ENCODE results near the gene CTCF. TPM values are rescaled to one million over a fixed set of nuclear protein-coding genes. Genes with fewer than 3 reads are reported as not detected.

The CTCF gene
- polyA plus RNA-seq, 4 donors = 76.1 to 83.1 (median 78.7) TPM

GRCh38 chr16:67547423-67548264, 14.7 kb upstream of the CTCF start:
- DNase-seq (ENCODE audit: low read depth in 4 of 4, low spot score in 2 of 4) = no peak

DNA sequence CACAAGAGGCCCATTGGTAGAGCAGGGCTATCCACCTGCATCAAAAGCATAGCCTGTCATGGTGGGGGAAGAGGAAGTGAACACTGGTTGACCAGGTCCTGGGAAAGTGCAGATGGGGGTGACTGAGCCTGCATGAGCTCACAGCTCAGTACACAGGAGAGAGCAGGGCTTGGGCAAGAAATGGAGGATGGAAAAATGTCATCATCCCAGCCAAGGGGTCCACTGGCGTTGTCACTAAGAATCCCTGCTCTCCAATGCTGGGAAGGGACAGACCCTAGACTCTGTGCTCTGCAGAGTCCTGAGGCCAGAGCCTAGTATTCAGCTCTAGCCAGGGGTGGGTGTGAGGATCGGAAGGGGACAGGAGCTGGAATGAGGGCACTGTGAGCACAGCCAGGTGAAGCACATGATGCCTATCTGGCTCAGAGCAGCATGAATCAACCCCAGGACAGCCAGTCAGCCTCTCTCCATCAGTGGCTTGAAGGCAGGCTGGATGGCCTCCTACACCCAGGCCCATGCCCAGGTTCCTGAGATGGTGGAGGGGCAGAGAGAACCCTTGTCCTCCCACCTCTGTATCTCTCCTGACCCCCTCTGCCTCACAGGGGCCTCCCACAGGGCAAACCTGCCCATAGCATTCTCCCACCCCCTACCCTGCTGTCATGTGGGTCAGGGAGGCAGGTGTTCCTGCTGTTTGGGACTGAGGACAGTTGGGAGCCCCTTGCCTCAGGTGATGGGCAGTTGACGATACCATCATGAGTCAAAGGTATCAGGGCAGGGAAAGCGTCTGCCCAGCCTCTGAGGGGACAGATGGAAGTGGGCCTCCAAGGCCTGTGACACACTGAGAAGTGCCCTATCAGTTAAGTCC, 13.8 kb upstream of the CTCF start:
- DNase-seq (ENCODE audit: low read depth in 4 of 4, low spot score in 2 of 4) = no peak

- no peak for DNase-seq (ENCODE audit: low read depth in 4 of 4, low spot score in 2 of 4)
Measured at GRCh38 chr16:67549240-67549639, 13.1 kb upstream of the CTCF start.

GRCh38 chr16:67549936-67550335, 12.4 kb upstream of the CTCF start:
- DNase-seq (ENCODE audit: low read depth in 4 of 4, low spot score in 2 of 4) = no peak

GRCh38 chr16:67551091-67551490, 11.2 kb upstream of the CTCF start:
- DNase-seq (ENCODE audit: low read depth in 4 of 4, low spot score in 2 of 4) = no peak

DNA sequence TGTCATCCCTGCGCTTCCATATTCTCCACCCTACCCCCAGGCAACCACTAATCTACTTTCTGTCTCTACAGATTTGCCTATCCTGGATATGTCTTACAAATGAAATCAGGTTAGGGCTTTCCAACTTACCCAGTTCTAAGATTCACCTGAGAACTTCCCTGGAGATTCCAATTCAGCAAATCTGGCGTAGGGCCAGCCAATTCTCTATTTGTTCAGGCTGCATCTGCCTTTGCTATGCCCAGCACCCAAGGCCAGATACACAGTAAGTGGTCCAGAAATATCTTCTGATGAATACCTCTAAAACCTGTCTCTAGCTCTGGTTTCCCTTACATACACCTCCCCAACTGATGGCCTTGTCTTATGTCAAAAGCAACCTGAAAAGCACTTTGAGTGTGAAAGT, 10.4 kb upstream of the CTCF start:
- no peak for DNase-seq (ENCODE audit: low read depth in 4 of 4, low spot score in 2 of 4)

GRCh38 chr16:67552476-67552875, 9.8 kb upstream of the CTCF start:
- no peak for DNase-seq (ENCODE audit: low read depth in 4 of 4, low spot score in 2 of 4)

GRCh38 chr16:67555795-67556212, 6.5 kb upstream of the CTCF start:
- no peak for DNase-seq (ENCODE audit: low read depth in 4 of 4, low spot score in 2 of 4)

GRCh38 chr16:67558859-67559258, 3.5 kb upstream of the CTCF start:
- DNase-seq (ENCODE audit: low read depth in 4 of 4, low spot score in 2 of 4) = no peak

GRCh38 chr16:67560827-67561342, 1.4 kb upstream of the CTCF start:
- DNase-seq (ENCODE audit: low read depth in 4 of 4, low spot score in 2 of 4) = no peak

DNA sequence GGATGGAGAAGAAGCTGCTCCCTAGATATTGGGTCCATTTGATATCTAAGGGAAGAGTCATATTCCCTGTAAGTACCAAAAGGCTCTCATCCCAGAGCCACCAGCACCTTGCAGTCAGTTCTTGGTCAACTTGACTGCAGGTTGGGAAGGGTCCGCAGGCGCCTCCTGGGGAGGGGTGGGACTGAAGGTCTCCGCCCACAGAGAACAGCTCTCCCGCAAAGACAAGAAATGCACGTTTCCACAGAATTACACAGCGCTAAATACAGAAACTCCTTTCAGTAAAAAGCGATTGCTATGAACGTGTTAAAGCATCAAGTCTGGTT, 864 bp upstream of the CTCF start:
- DNase-seq (ENCODE audit: low read depth in 4 of 4, low spot score in 2 of 4) = no peak

GRCh38 chr16:67561824-67562525, 351 bp upstream of the CTCF start:
- peak in 3 of 4 donors; percentile 83 to 91 (median 88) for DNase-seq (ENCODE audit: low read depth in 4 of 4, low spot score in 2 of 4)

DNA sequence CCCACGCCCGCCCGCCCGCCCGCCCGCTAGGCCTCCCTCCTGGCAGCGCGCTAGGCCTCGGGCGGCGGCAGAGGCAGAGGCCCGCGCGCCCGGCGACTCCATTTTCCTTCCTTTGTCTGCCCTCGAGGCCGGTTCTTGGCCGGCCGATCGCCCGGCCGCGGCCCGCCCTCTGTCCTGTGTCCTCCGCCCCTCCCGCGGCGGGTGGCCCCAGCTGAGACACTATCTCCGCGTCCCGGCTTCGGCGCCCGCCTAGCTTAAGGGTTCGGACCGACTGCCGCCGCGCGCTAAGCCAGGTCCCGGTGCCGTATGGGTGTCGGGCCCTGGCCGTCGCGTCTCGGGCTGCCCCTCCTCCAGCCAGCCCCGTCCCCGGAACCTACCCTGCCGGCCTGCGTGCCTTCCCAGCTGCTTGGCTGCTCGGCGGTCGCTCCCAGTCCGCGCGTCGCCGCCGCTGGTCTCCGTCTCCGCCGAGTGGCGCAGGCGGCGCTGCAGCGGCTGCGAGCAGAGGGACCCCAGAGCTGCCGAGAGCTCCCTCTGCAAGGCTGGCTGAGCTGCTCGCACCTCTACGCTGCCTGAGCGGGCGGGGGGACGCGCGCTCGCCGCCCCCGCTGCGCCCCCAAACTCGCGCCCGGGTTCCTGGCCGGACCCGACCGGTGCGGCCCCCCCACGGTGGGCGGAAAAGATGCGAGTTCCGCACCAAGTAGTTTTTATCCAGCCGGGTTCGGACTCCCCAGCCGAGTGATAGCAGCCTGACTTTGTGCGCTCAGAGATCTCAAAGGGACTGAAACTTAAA, 787 bp downstream of the CTCF start:
- DNase-seq (ENCODE audit: low read depth in 4 of 4, low spot score in 2 of 4) = peak; percentile 31 to 45 (median 40)

DNA sequence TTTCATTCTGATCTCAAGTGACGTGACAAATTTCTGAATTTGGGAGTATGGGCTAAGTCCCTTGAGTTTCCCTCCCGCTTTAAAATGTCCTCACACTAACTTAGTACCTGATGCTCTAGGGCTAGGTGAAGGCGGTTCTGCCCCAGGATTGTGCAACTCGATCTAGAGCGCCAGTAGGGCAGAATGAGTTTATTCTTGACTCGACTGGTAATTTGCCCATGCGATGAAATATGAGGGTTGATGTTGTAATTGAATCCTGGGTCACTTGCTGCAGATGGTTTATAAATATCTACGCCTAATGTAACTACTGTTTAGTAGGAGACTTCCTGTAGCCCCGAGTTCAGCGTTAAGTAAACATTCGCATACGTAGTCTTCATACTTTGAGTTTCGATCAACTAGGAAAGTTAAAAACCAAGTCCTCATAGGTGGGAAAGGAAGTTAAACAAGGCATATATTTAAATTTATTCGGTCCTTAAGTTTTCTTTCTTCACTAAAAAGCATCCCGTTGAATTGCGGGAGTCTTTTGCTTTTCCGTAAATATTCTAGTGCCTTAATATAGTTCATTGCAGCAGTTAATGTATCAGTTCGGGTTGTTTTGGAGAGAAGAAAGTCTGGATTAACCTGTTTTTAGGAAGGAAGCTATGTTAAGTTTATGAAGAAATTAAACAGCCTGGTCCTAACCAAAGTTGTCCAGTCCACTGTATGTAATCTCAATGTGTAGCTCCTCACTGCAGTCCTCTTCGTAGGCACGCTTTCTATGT, 1.6 kb downstream of the CTCF start:
- peak; percentile 34 to 41 (median 35) for DNase-seq (ENCODE audit: low read depth in 4 of 4, low spot score in 2 of 4)

DNA sequence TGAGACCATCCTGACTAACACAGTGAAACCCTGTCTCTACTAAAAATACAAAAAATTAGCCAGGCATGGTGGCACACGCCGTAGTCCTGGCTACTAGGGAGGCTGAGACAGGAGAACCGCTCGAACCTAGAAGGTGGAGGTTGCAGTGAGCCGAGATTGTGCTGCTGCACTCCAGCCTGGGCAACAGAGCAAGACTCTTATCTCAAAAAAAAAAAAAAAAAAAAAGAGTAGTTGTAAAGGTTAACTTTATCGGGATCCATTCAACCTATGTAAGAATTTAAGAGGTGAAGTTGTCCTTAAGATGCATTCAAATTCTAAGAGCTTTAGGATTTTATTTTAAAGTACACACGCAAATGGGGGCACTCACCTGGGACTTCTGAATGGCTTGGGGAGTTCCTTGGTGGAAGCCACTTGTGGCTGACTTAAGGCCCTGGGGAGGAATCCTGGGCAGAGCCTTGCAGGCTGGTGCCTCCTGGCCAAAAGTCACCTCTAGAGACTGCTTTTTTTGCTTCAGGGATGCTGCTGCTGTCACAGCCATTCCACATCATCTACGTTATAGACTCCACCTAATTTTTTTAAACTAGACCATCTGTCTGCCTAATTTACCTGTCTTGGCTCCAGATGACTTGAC, 3.3 kb downstream of the CTCF start:
- no peak for DNase-seq (ENCODE audit: low read depth in 4 of 4, low spot score in 2 of 4)

DNA sequence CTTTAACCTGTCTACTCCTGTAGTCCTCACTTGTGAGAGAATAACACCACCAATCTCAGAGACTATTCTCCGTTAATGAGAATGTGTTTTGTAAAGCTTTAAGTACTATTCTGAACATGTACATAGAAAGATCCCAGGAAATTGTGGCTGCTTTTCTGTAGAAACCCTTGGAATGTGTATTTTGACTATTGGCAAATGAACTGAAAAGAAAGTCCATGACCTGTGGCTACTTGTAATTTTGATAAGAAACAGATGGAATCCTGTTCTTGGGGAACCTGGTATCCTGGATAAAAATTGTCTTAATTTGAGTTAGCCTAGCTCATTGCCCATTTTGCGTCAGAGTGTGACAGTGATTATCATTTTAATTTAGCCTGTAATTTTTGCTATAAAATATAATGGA, 9.1 kb downstream of the CTCF start:
- DNase-seq (ENCODE audit: low read depth in 4 of 4, low spot score in 2 of 4) = no peak

- no peak for DNase-seq (ENCODE audit: low read depth in 4 of 4, low spot score in 2 of 4)
Measured at GRCh38 chr16:67571981-67572431, 9.7 kb downstream of the CTCF start.

- no peak for DNase-seq (ENCODE audit: low read depth in 4 of 4, low spot score in 2 of 4)
Measured at GRCh38 chr16:67579686-67580085, 17.4 kb downstream of the CTCF start.

- DNase-seq (ENCODE audit: low read depth in 4 of 4, low spot score in 2 of 4) = no peak
Measured at GRCh38 chr16:67580202-67580601, 17.9 kb downstream of the CTCF start.
